WTC11 (cell line): ENCODE measurements around the gene GNB5. TPM values are rescaled to one million over a fixed set of nuclear protein-coding genes. Genes with fewer than 3 reads are reported as not detected.

Source experiments
- ATAC-seq: fragments of 200-7000 bp; cut with Tn5 transposase; 2 replicates; pipeline ENCODE4 v1.10.0; 2021; ENCODE audit warnings: mild to moderate bottlenecking, moderate library complexity
- CTCF ChIA-PET: fragments of 300-600 bp; sonication (Branson Sonifier 250); formaldehyde crosslinking; loops from one replicate; lab custom pipeline; 2021; ENCODE audit warnings: antibody characterized with exemption; lab: Charles Lee
- POLR2A ChIA-PET: fragments of 350-600 bp; sonication (Branson Sonifier 250); formaldehyde crosslinking; loops from one replicate; lab custom pipeline; 2021; ENCODE audit warnings: antibody characterized with exemption; lab: Charles Lee
- DNase-seq: peaks from one replicate; pipeline ENCODE4 v3.0.0; 2021; ENCODE audit warnings: low spot score
- H3K27ac Mint-ChIP-seq: 2 replicates; pipeline ENCODE4 v1.8.0; 2021; ENCODE audit warnings: mixed read lengths
- H3K27me3 Mint-ChIP-seq: 2 replicates; pipeline ENCODE4 v1.8.0; 2021; ENCODE audit warnings: low read depth, mild to moderate bottlenecking, moderate library complexity, mixed read lengths
- H3K36me3 Mint-ChIP-seq: 2 replicates; pipeline ENCODE4 v1.8.0; 2021; ENCODE audit warnings: mixed read lengths
- H3K4me1 Mint-ChIP-seq: 2 replicates; pipeline ENCODE4 v1.8.0; 2022; ENCODE audit warnings: mixed read lengths
- H3K4me3 Mint-ChIP-seq: 2 replicates; pipeline ENCODE4 v1.8.0; 2021; ENCODE audit warnings: mild to moderate bottlenecking, moderate library complexity, mixed read lengths
- H3K9me3 Mint-ChIP-seq: 2 replicates; pipeline ENCODE4 v1.8.0; 2021; ENCODE audit warnings: mixed read lengths
- ATF2 ChIP-seq: sonication (generic); formaldehyde crosslinking; IDR thresholded peaks from 2 replicates; pipeline ENCODE4 v1.8.1; 2022; ENCODE audit warnings: low read depth, missing genetic modification reagents, borderline replicate concordance
- CDX4 ChIP-seq: fragments of 250-450 bp; sonication (Bioruptor Pico); IDR thresholded peaks from 2 replicates; pipeline ENCODE4 v1.9.0; 2021; ENCODE audit warnings: moderate library complexity, mild to moderate bottlenecking, inconsistent platforms, borderline replicate concordance
- CREB1 ChIP-seq: sonication (generic); formaldehyde crosslinking; IDR thresholded peaks from 2 replicates; pipeline ENCODE4 v1.8.0; 2023; ENCODE audit warnings: mild to moderate bottlenecking, missing genetic modification reagents
- E2F4 ChIP-seq: sonication (generic); formaldehyde crosslinking; IDR thresholded peaks from 2 replicates; pipeline ENCODE4 v1.8.1; 2022; ENCODE audit warnings: low read depth, mild to moderate bottlenecking, moderate library complexity, missing genetic modification reagents, borderline replicate concordance
- ELF4 ChIP-seq: sonication (generic); formaldehyde crosslinking; IDR thresholded peaks from 2 replicates; pipeline ENCODE4 v1.8.1; 2022; ENCODE audit warnings: low read depth, mild to moderate bottlenecking, moderate library complexity, missing genetic modification reagents
- ESRRA ChIP-seq: sonication (generic); formaldehyde crosslinking; IDR thresholded peaks from 2 replicates; pipeline ENCODE4 v1.8.1; 2022; ENCODE audit warnings: mild to moderate bottlenecking, missing genetic modification reagents, borderline replicate concordance
- FOXP4 ChIP-seq: sonication (generic); formaldehyde crosslinking; IDR thresholded peaks from 2 replicates; pipeline ENCODE4 v1.8.0; 2022; ENCODE audit warnings: mild to moderate bottlenecking, missing genetic modification reagents
- GTF2I ChIP-seq: fragments of 250-450 bp; sonication (Bioruptor Pico); conservative IDR thresholded peaks from 2 replicates; pipeline ENCODE4 v1.4.0; 2021; ENCODE audit warnings: mild to moderate bottlenecking
- JAZF1 ChIP-seq: fragments of 250-450 bp; sonication (Bioruptor Pico); IDR thresholded peaks from 2 replicates; pipeline ENCODE4 v1.9.0; 2021; ENCODE audit warnings: moderate library complexity, mild to moderate bottlenecking, inconsistent platforms
- RORB ChIP-seq: fragments of 250-450 bp; sonication (Bioruptor Pico); IDR thresholded peaks from 2 replicates; pipeline ENCODE4 v1.9.0; 2021; ENCODE audit warnings: mild to moderate bottlenecking
- SMAD3 ChIP-seq: sonication (generic); formaldehyde crosslinking; IDR thresholded peaks from 2 replicates; pipeline ENCODE4 v1.8.0; 2022; ENCODE audit warnings: missing genetic modification reagents, mild to moderate bottlenecking, borderline replicate concordance
- SP1 ChIP-seq: sonication (generic); formaldehyde crosslinking; conservative IDR thresholded peaks from 2 replicates; pipeline ENCODE4 v1.8.1; 2022; ENCODE audit warnings: missing genetic modification reagents
- TEAD1 ChIP-seq: sonication (generic); formaldehyde crosslinking; IDR thresholded peaks from 2 replicates; pipeline ENCODE4 v1.8.0; 2022; ENCODE audit warnings: mild to moderate bottlenecking, missing genetic modification reagents
- USF2 ChIP-seq: sonication (generic); formaldehyde crosslinking; IDR thresholded peaks from 2 replicates; pipeline ENCODE4 v1.8.1; 2023; ENCODE audit warnings: mild to moderate bottlenecking, missing genetic modification reagents, moderate library complexity
- ZBTB21 ChIP-seq: sonication (generic); formaldehyde crosslinking; IDR thresholded peaks from 2 replicates; pipeline ENCODE4 v1.8.1; 2023; ENCODE audit warnings: mild to moderate bottlenecking, missing genetic modification reagents, borderline replicate concordance
- ZNF512 ChIP-seq: sonication (generic); formaldehyde crosslinking; IDR thresholded peaks from 2 replicates; pipeline ENCODE4 v1.8.1; 2022; ENCODE audit warnings: missing genetic modification reagents, borderline replicate concordance
- ZNF532 ChIP-seq: fragments of 250-450 bp; sonication (Bioruptor Pico); IDR thresholded peaks from 2 replicates; pipeline ENCODE4 v1.9.0; 2021; ENCODE audit warnings: mild to moderate bottlenecking, borderline replicate concordance
- total RNA-seq: library from RNA; stranded (reverse); gene quantifications from 3 replicates; pipeline ENCODE4 v1.2.3, GENCODE V29; 2021

GNB5 gene
- total RNA-seq, 1 experiment from 2014 or later, result 37.0 TPM

- H3K36me3 Mint-ChIP-seq, result peaks cover 9% of the 10 kb centered on the region
- no peak overlapping the region for H3K4me3 Mint-ChIP-seq
- no peak overlapping the region for H3K27ac Mint-ChIP-seq
- ChIA-PET POLR2A (no interaction called here), CTCF (no interaction called here)
- H3K4me1 Mint-ChIP-seq, result no peaks in the 10 kb centered on the region
- TF ChIP-seq JAZF1 (CRISPR knock-in tag), result no peak
- TF ChIP-seq RORB, result no peak
- TF ChIP-seq ATF2 (CRISPR knock-in tag), result no peak
- TF ChIP-seq USF2, result no peak
- no peak for TF ChIP-seq CDX4
- no peak for TF ChIP-seq ZNF512
- H3K9me3 Mint-ChIP-seq, result no peaks in the 10 kb centered on the region
- DNase-seq, result no peak
- H3K27me3 Mint-ChIP-seq, result no peaks in the 10 kb centered on the region
- no peak for ATAC-seq
Measured at GRCh38 chr15:52132066-52132465, 59.1 kb downstream of the GNB5 start.

- CTCF ChIA-PET, result interaction anchor here (1.4 to 1.9 kb wide), 2 partner anchors 12 to 50 kb away, joined by 3 to 4 read pairs; no protein-coding TSS in a partner anchor
- H3K27ac Mint-ChIP-seq, result no peak overlapping the region
- H3K27me3 Mint-ChIP-seq, result no peaks in the 10 kb centered on the region
- peaks cover 1% of the 10 kb centered on the region; the same call in 1 of the 2 replicates for H3K36me3 Mint-ChIP-seq
- no peak for DNase-seq
- no peaks in the 10 kb centered on the region for H3K4me1 Mint-ChIP-seq
- no peak overlapping the region for H3K4me3 Mint-ChIP-seq
- POLR2A ChIA-PET, result interaction anchor here (0.7 kb wide), 1 partner anchor 10 kb away, joined by 5 read pairs; no protein-coding TSS in a partner anchor
- TF ChIP-seq GTF2I (no peak), TEAD1 (CRISPR knock-in tag) (no peak), ZBTB21 (CRISPR knock-in tag) (no peak), ESRRA (CRISPR knock-in tag) (no peak), SMAD3 (no peak), E2F4 (CRISPR knock-in tag) (no peak), CREB1 (CRISPR knock-in tag) (no peak), ZNF532 (CRISPR knock-in tag) (no peak), ELF4 (CRISPR knock-in tag) (no peak), SP1 (CRISPR knock-in tag) (no peak), FOXP4 (CRISPR knock-in tag) (no peak)
- ATAC-seq, result no peak
- no peaks in the 10 kb centered on the region for H3K9me3 Mint-ChIP-seq
Measured at GRCh38 chr15:52128568-52128967, 62.6 kb downstream of the GNB5 start.
